ENCODE results near the gene GYS1. TPM values are rescaled to one million over a fixed set of nuclear protein-coding genes. Genes with fewer than 3 reads are reported as not detected.

The GYS1 gene
- total and polyA plus RNA-seq, 4 donors: 2.6 to 8.7 (median 6.3) TPM

DNA sequence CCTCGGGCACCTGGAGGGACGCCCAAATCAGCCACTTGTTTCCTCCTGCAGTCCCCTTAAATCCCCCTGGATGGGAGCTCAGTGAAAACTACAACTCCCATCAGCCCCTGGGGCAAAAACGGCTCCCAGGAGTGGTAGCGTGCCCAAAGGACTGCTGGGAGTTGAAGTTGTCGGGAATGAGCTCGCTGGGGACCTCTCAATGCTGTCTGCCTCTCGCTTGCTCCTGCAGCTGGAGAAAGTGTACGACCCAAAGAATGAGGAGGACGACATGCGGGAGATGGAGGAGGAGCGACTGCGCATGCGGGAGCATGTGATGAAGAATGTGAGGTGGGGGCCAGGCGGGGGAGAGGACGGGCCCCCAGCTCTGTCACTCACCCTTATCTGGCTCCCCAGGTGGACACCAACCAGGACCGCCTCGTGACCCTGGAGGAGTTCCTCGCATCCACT lies 74.3 kb downstream of the GYS1 start:
- no peaks in the 10 kb centered on the region for H3K9me3 ChIP-seq (ENCODE audit: control insufficient read depth in 4 of 4, low read length in 3 of 4)
- no peaks in the 10 kb centered on the region for H3K4me1 ChIP-seq (ENCODE audit: control insufficient read depth in 4 of 4, insufficient read depth in 4 of 4, low read length in 3 of 4)
- TF ChIP-seq HNF4G (IDR thresholded peaks at IDR 0.05): no peak
- TF ChIP-seq, protein P1, sequence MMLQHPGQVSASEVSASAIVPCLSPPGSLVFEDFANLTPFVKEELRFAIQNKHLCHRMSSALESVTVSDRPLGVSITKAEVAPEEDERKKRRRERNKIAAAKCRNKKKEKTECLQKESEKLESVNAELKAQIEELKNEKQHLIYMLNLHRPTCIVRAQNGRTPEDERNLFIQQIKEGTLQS (IDR thresholded peaks at IDR 0.05): no peak
- no peak for TF ChIP-seq FOXA1 (IDR thresholded peaks at IDR 0.05)
- TF ChIP-seq, protein P2, sequence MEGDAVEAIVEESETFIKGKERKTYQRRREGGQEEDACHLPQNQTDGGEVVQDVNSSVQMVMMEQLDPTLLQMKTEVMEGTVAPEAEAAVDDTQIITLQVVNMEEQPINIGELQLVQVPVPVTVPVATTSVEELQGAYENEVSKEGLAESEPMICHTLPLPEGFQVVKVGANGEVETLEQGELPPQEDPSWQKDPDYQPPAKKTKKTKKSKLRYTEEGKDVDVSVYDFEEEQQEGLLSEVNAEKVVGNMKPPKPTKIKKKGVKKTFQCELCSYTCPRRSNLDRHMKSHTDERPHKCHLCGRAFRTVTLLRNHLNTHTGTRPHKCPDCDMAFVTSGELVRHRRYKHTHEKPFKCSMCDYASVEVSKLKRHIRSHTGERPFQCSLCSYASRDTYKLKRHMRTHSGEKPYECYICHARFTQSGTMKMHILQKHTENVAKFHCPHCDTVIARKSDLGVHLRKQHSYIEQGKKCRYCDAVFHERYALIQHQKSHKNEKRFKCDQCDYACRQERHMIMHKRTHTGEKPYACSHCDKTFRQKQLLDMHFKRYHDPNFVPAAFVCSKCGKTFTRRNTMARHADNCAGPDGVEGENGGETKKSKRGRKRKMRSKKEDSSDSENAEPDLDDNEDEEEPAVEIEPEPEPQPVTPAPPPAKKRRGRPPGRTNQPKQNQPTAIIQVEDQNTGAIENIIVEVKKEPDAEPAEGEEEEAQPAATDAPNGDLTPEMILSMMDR (IDR thresholded peaks at IDR 0.05; ENCODE audit: low read depth, low read length, missing input control): no peak
- TF ChIP-seq, protein P3, sequence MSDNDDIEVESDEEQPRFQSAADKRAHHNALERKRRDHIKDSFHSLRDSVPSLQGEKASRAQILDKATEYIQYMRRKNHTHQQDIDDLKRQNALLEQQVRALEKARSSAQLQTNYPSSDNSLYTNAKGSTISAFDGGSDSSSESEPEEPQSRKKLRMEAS (IDR thresholded peaks at IDR 0.05): no peak
- no peak for TF ChIP-seq FOXA2 (IDR thresholded peaks at IDR 0.05)
- no peak for TF ChIP-seq YY1 (IDR thresholded peaks at IDR 0.05)
- TF ChIP-seq, protein P4, sequence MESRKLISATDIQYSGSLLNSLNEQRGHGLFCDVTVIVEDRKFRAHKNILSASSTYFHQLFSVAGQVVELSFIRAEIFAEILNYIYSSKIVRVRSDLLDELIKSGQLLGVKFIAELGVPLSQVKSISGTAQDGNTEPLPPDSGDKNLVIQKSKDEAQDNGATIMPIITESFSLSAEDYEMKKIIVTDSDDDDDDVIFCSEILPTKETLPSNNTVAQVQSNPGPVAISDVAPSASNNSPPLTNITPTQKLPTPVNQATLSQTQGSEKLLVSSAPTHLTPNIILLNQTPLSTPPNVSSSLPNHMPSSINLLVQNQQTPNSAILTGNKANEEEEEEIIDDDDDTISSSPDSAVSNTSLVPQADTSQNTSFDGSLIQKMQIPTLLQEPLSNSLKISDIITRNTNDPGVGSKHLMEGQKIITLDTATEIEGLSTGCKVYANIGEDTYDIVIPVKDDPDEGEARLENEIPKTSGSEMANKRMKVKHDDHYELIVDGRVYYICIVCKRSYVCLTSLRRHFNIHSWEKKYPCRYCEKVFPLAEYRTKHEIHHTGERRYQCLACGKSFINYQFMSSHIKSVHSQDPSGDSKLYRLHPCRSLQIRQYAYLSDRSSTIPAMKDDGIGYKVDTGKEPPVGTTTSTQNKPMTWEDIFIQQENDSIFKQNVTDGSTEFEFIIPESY (IDR thresholded peaks at IDR 0.05): no peak
- H3K27ac ChIP-seq (ENCODE audit: low read depth in 1 of 2, low read length in 2 of 2): no peak overlapping the region
- no peak overlapping the region for H3K4me3 ChIP-seq (ENCODE audit: low read depth in 1 of 3, low read length in 3 of 3)
- peaks cover 17 to 60% (median 50%) of the 10 kb centered on the region in 4 donors for H3K36me3 ChIP-seq (ENCODE audit: control insufficient read depth in 4 of 4, insufficient read depth in 3 of 4, low read depth in 1 of 4, low read length in 3 of 4)
- DNase-seq (ENCODE audit: low spot score): no peak
- WGBS: 93% methylated on average over 18 of the region's 18 CpGs
- H3K27me3 ChIP-seq (ENCODE audit: control insufficient read depth in 4 of 4, insufficient read depth in 4 of 4, low read length in 3 of 4): no peaks in the 10 kb centered on the region
- no peak overlapping the region for H3K9ac ChIP-seq (ENCODE audit: low read depth in 1 of 2, low read length in 2 of 2)

Small RNA genes lying within 50 kb of the gene (small RNA-seq; reads per million reads assigned to genes)
- not detected for gene AC026803.1
- not detected for gene MIR6798

Other genes starting within 250 kb of the GYS1 start
- under 1 TPM; 0.33 to 0.47 TPM for gene IZUMO1, start 246.4 kb downstream of the GYS1 start, total RNA-seq
- gene IZUMO1, start 246.4 kb downstream of the GYS1 start, polyA plus RNA-seq: not detected
- gene FUT1, start 240.7 kb downstream of the GYS1 start, total RNA-seq: 1 to 10 TPM; 1.3 to 6.8 TPM
- gene FUT1, start 240.7 kb downstream of the GYS1 start, polyA plus RNA-seq: under 1 TPM; 0.48 to 0.72 TPM
- 1 to 10 TPM in 1 of 2 donors, not detected in 1; 5.5 TPM for gene FGF21, start 237.8 kb downstream of the GYS1 start, total RNA-seq
- 10 to 100 TPM in 1 of 2 donors, 1 to 10 TPM in 1; 6.5 to 18.5 TPM for gene FGF21, start 237.8 kb downstream of the GYS1 start, polyA plus RNA-seq
- gene BCAT2, start 182.3 kb downstream of the GYS1 start, total RNA-seq: 1 to 10 TPM; 8.9 to 9.2 TPM
- gene BCAT2, start 182.3 kb downstream of the GYS1 start, polyA plus RNA-seq: 10 to 100 TPM in 1 of 2 donors, 1 to 10 TPM in 1; 7.8 to 35.8 TPM
- gene HSD17B14, start 156.8 kb downstream of the GYS1 start, total RNA-seq: 10 to 100 TPM in 1 of 2 donors, 1 to 10 TPM in 1; 3.7 to 11.2 TPM
- 10 to 100 TPM in 1 of 2 donors, 1 to 10 TPM in 1; 4.9 to 12.6 TPM for gene HSD17B14, start 156.8 kb downstream of the GYS1 start, polyA plus RNA-seq
- gene PLEKHA4, start 124.7 kb downstream of the GYS1 start, total RNA-seq: 1 to 10 TPM; 4.4 to 7.3 TPM
- 10 to 100 TPM in 1 of 2 donors, 1 to 10 TPM in 1; 5.3 to 17.2 TPM for gene PLEKHA4, start 124.7 kb downstream of the GYS1 start, polyA plus RNA-seq
- gene PPP1R15A, start 120.9 kb downstream of the GYS1 start, total RNA-seq: 10 to 100 TPM; 13.2 to 52.5 TPM
- gene PPP1R15A, start 120.9 kb downstream of the GYS1 start, polyA plus RNA-seq: 1 to 10 TPM; 5.6 to 9.3 TPM
- under 1 TPM in 1 of 2 donors, not detected in 1; 0.05 TPM for gene TULP2, start 94.6 kb downstream of the GYS1 start, total RNA-seq
- under 1 TPM; 0.03 to 0.19 TPM for gene TULP2, start 94.6 kb downstream of the GYS1 start, polyA plus RNA-seq
- gene NUCB1, start 93.0 kb downstream of the GYS1 start, total RNA-seq: 100 to 1,000 TPM; 196 to 280 TPM
- gene NUCB1, start 93.0 kb downstream of the GYS1 start, polyA plus RNA-seq: 100 to 1,000 TPM; 186 to 775 TPM
- gene DHDH, start 59.6 kb downstream of the GYS1 start, total RNA-seq: 1 to 10 TPM in 1 of 2 donors, not detected in 1; 1.3 TPM
- gene DHDH, start 59.6 kb downstream of the GYS1 start, polyA plus RNA-seq: under 1 TPM in 1 of 2 donors, not detected in 1; 0.16 TPM
- 10 to 100 TPM; 10.8 to 18.7 TPM for gene BAX, start 38.4 kb downstream of the GYS1 start, total RNA-seq
- 10 to 100 TPM; 10.5 to 27.0 TPM for gene BAX, start 38.4 kb downstream of the GYS1 start, polyA plus RNA-seq
- 1,000 to 10,000 TPM; 2,528 to 9,360 TPM for gene FTL, start 28.0 kb downstream of the GYS1 start, total RNA-seq
- gene FTL, start 28.0 kb downstream of the GYS1 start, polyA plus RNA-seq: over 10,000 TPM; 15,042 to 16,395 TPM
- gene RUVBL2, start 578 bp upstream of the GYS1 start, total RNA-seq: 10 to 100 TPM; 52.5 to 80.1 TPM
- gene RUVBL2, start 578 bp upstream of the GYS1 start, polyA plus RNA-seq: 10 to 100 TPM; 29.6 to 46.7 TPM
- not detected for gene LHB, start 23.8 kb upstream of the GYS1 start, total RNA-seq
- not detected for gene LHB, start 23.8 kb upstream of the GYS1 start, polyA plus RNA-seq
- gene CGB3, start 31.0 kb upstream of the GYS1 start, total RNA-seq: not detected
- not detected for gene CGB3, start 31.0 kb upstream of the GYS1 start, polyA plus RNA-seq
- gene CGB2, start 38.6 kb upstream of the GYS1 start, total RNA-seq: not detected
- gene CGB2, start 38.6 kb upstream of the GYS1 start, polyA plus RNA-seq: not detected
- not detected for gene CGB1, start 43.6 kb upstream of the GYS1 start, total RNA-seq
- gene CGB1, start 43.6 kb upstream of the GYS1 start, polyA plus RNA-seq: not detected
- gene CGB5, start 50.5 kb upstream of the GYS1 start, total RNA-seq: not detected
- not detected for gene CGB5, start 50.5 kb upstream of the GYS1 start, polyA plus RNA-seq
- gene CGB8, start 55.8 kb upstream of the GYS1 start, total RNA-seq: not detected
- not detected for gene CGB8, start 55.8 kb upstream of the GYS1 start, polyA plus RNA-seq
- not detected for gene CGB7, start 64.4 kb upstream of the GYS1 start, total RNA-seq
- not detected for gene CGB7, start 64.4 kb upstream of the GYS1 start, polyA plus RNA-seq
- gene NTF4, start 71.5 kb upstream of the GYS1 start, total RNA-seq: not detected
- gene NTF4, start 71.5 kb upstream of the GYS1 start, polyA plus RNA-seq: not detected
- not detected for gene KCNA7, start 79.4 kb upstream of the GYS1 start, total RNA-seq
- not detected for gene KCNA7, start 79.4 kb upstream of the GYS1 start, polyA plus RNA-seq
- 100 to 1,000 TPM; 118 to 166 TPM for gene SNRNP70, start 92.1 kb upstream of the GYS1 start, total RNA-seq
- 10 to 100 TPM; 34.2 to 71.6 TPM for gene SNRNP70, start 92.1 kb upstream of the GYS1 start, polyA plus RNA-seq
- 1 to 10 TPM; 2.2 to 3.8 TPM for gene LIN7B, start 121.1 kb upstream of the GYS1 start, total RNA-seq
- 1 to 10 TPM; 2.7 to 3.0 TPM for gene LIN7B, start 121.1 kb upstream of the GYS1 start, polyA plus RNA-seq
- 1 to 10 TPM in 1 of 2 donors, under 1 TPM in 1; 0.56 to 1.4 TPM for gene C19orf73, start 125.8 kb upstream of the GYS1 start, total RNA-seq
- gene C19orf73, start 125.8 kb upstream of the GYS1 start, polyA plus RNA-seq: 1 to 10 TPM; 1.9 to 2.1 TPM
- 1 to 10 TPM; 1.5 to 2.1 TPM for gene PPFIA3, start 126.2 kb upstream of the GYS1 start, total RNA-seq
- 1 to 10 TPM; 2.6 to 4.6 TPM for gene PPFIA3, start 126.2 kb upstream of the GYS1 start, polyA plus RNA-seq
- gene HRC, start 162.1 kb upstream of the GYS1 start, total RNA-seq: 1 to 10 TPM; 1.2 TPM
- under 1 TPM; 0.25 to 0.51 TPM for gene HRC, start 162.1 kb upstream of the GYS1 start, polyA plus RNA-seq
- 10 to 100 TPM in 1 of 2 donors, 1 to 10 TPM in 1; 8.1 to 11.0 TPM for gene TRPM4, start 164.5 kb upstream of the GYS1 start, total RNA-seq
- gene TRPM4, start 164.5 kb upstream of the GYS1 start, polyA plus RNA-seq: 10 to 100 TPM; 15.4 to 31.2 TPM

All from liver (tissue), 10 donors.